Stimulated activated CD4-positive, alpha-beta T cell treated with anti-CD3 and anti-CD28 coated beads, Interleukin-4, amount 100 ng/mL, for 1 hour (primary cell): ENCODE results near the gene TRIM7.
"Not testable (repeated sequence)": the region's sequence is repeated elsewhere in the genome, so short reads cannot be mapped to it uniquely, and the experiment has no call there.

ENCODE experiments used
- DNase-seq: peaks from one replicate; pipeline ENCODE4 v3.0.0-alpha.2; 2020

The TRIM7 gene

DNA sequence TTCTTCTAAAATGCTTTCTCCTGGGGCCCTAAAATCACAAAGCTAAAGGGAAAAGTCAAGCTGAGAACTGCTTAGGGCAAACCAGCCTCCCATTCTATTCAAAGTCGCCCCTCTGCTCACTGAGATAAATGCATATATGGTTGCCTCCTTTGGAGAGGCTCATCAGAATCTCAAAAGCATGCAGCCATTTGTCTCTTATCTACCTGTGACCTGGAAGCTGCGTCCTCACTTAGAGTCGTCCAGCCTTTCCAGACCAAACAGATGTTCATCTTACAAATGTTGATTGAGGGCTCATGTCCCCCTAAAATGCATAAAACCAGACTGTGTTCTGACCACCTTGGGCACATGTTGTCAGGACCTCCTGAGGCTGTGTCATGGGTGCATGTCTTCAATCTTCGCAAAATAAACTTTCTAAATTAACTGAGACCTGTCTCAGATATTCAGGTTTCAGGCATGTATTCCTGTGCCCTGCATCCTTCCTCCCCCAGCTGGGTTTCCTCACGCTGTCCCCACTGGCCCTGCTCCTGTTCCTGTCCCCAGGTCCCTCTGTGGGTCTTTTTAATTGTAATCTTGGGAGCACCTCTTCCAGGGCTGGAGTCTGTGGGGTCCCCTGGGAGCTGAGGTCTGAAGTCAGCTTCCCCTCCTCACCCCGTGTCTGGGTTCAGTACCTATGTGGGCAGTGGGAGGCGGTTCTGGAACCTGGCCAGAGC is 57.9 kb downstream of the TRIM7 start, which contains the start of gene OR2V2:
Gene OR2V2 (plus strand): TSS at position 660 of the 710 bp plus-strand sequence. CDS start 7,357 bp downstream, outside the sequence.
- not testable (repeated sequence) for DNase-seq

DNA sequence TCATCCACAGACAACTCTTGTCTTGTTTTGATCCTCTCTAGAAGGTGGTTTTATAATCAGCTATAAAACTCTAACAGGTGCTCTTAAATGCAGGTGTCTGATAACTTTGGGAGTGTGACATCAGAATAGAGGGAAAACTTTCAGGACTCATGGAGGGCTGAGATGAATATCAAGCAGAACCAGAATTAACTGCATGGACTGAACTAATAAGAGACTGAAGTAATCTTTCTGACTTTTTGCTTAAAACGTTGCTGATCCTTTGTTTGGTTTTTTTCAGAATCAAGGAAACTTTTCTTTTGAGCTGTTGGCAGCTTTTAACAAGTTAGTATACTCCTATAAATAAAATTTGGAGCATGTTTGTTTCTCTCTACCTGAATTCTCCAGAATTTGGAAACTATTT is 59.9 kb downstream of the TRIM7 start:
- DNase-seq, result no peak
